ENCODE results near the gene RRBP1.

Gene RRBP1

DNA sequence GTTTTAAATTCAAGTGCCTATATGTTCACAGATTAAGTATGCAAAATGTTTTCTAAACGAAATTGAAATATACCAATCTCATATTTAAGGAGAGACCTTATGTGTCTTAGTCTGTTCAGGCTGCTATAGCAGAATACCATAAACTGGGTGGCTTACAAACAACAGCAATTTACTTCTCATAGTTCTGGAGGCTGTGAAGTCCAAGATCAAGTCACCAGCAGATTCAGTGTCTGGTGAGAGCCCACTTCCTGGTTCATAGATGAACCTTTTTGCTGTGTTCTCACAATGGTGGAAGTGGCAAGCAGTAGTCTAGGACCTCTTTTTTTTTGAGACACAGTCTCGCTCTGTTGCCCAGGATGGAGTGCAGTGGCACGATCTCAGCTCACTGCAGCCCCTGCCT is 115.7 kb downstream of the RRBP1 start:
- no peak for DNase-seq

DNA sequence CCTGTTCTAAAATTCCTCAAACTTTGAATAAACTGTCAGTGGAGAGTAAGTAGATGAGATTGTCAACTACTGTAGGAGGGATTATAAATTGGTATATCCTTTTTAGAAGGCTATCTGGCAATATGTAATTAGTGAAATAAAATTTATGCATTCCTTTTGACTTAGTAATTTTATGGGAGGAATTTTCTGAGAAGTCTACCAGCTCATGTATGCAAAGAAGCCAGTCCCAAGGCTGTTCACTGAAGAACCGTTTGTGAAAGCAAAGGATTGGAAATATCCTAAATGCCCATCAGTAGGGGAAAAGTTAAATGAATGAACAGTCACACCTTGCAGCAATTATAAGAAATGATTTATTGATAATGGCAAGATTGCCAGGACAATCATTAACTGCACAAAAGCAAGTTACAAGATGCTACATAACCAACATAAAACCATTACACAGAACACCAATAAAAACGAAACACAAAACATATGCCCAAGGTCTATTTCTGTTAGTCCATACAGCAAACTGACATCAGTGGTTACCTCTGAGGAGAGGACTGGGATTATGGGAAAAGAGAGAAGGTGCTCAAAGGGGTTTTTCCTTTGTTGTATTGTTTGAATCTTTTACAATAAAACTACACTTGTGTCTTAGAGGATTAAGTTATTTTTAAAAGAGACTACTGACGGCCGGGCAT is 116.7 kb downstream of the RRBP1 start:
- no peak for DNase-seq

Measured in AML-193 (cell line).